Stimulated activated CD8-positive, alpha-beta memory T cell treated with anti-CD3 and anti-CD28 coated beads, Interleukin-7, amount 100 ng/mL, for 1 hour (primary cell): ENCODE data around the gene OSER1.
"Not testable (repeated sequence)": the region's sequence is repeated elsewhere in the genome, so short reads cannot be mapped to it uniquely, and the experiment has no call there.

Source experiments
- DNase-seq, 2 donors: peaks; one replicate each; pipeline ENCODE4 v3.0.0-alpha.2; 2020; ENCODE audit warnings: low read depth in 2 of 2

Gene OSER1

GRCh38 chr20:44200983-44201382 is 9.6 kb downstream of the OSER1 start:
- DNase-seq = no peak

GRCh38 chr20:44200371-44200770 is 10.2 kb downstream of the OSER1 start:
- DNase-seq = no peak

DNA sequence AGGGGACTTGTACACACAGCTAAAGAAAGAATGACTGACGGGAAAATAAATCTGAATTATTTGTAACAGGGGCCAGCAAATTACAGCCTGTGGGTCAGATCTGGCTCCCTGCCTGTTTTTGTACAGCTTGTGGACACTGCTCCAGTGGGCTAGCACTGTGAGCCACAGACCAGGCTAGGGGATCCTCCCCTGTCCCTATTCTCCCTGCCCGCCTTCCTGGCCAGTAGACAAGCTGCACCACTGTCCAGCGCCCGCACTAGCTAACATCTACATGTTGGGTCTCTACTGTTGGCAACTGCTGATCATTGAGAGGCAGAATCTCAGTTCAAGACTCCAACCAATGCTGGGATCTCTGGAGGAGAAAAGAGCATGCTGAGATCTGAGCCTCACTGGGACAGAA is 10.7 kb downstream of the OSER1 start:
- DNase-seq = no peak

GRCh38 chr20:44198872-44199271 is 11.7 kb downstream of the OSER1 start:
- DNase-seq = no peak

DNA sequence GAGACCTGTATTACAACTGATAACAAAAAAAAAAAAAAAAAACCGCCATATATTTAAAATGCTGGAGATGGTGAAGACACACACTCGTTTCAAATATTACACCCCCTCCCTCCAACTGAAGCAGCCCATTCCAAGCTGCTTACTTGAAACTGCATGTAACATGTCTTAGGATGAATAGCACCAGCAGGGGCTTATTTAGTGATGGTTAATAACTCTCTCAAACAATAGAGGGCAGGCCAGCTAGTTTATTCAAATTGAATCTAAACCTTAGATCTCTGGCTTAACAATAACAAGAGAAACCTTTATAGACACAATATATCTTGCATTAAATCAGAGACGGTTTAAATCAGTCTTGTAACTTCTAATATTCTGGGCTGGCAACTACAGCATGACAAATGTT is 14.3 kb downstream of the OSER1 start:
- DNase-seq = no peak

GRCh38 chr20:44195605-44196004 is 15.0 kb downstream of the OSER1 start:
- no peak for DNase-seq

- no peak for DNase-seq
Measured at GRCh38 chr20:44193801-44194200, 16.8 kb downstream of the OSER1 start.

GRCh38 chr20:44191640-44192039 is 18.9 kb downstream of the OSER1 start:
- not testable (repeated sequence) for DNase-seq

GRCh38 chr20:44190197-44190852 is 20.2 kb downstream of the OSER1 start:
- DNase-seq = peak in 1 of 2 donors; percentile 15

GRCh38 chr20:44188752-44189151 is 21.8 kb downstream of the OSER1 start:
- DNase-seq = no peak

DNA sequence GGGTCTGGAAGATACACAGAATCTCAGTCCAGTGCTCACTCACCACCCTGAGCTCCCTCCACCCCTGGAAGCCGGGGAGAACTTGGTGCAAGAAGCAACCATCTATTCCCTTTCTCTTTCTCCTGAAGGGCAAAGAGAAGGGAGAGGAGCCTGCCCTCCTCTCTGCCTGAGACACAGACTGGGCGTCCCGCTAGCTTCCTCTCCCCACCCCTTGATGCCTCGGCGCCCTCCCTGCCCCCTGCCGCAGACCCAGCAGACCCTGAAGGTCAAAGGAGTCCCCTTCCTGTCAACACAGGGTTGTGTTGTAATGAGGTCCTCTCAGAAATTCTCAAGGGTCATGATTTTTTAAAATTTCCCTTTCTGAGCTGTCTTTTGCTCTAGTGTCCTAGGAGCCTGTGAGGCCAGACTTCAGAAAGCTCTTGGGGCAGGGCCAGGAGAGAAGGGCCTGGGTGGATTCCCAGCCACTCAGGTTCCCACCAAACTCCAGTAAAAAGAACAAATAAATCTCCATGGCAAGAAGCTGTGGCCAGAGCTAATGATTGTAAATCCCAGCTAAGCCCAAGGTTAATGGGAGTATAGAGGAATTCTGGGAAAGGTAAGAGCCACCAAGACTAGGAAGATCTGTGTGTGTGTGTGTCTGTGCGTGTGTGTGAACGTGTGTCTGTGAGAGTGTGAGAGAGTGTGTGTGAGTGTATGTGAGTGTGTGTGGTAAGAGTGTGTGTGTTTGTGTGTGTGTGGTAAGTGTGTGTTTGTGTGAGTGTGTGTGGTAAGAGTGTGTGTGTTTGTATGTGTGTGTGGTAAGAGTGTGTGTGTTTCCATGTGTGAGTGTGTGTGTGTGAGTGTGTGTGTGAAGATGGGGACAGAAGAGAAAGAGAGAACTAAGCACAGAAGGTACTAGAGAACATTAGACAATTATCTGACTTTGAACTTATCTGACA is 22.5 kb downstream of the OSER1 start:
- no peak for DNase-seq

- no peak for DNase-seq
Measured at GRCh38 chr20:44187054-44187771, 23.4 kb downstream of the OSER1 start, which contains the start of gene JPH2. Gene JPH2, minus strand, starts transcription at chr20:44187188. Its CDS starts 483 bp downstream, at chr20:44186705.

DNA sequence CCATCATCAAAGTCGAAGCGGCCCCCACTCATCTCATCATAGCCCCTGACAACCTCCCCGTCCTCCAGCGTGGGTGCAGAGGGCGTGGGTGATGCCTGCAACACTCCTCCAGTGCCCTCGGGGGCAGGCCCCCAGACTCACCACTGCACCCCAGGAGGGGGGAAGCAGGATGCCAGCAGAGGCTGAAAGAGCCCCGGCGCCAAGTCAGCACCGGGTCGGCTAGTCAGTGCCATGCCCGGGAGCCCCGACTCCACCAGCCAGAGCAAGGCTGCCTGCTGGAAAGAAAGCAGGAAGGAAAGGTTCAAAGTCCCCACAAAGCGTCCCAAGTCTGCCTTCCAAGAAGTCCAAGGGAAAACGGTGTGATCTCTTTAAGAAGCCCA is 23.9 kb downstream of the OSER1 start:
- no peak for DNase-seq

DNA sequence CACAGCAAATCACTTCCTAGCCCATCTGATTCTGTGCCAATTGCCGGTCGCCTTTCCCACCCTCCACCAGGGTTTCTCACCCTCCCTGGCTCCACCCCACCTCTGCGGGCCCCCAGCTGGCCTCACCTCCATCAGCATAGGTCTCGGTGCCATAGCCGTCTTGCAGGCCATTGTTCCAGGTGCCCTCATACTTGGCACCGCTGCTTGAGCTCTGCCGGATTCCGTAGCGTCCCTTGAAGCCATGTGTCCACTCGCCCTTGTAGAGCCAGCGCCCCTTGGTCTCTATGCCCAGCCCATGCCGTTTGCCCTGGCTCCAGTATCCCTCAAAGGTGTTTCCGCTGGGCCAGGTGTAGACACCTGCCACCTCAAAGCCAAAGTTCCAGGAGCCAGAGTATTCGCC is 24.4 kb downstream of the OSER1 start:
- DNase-seq = no peak

DNA sequence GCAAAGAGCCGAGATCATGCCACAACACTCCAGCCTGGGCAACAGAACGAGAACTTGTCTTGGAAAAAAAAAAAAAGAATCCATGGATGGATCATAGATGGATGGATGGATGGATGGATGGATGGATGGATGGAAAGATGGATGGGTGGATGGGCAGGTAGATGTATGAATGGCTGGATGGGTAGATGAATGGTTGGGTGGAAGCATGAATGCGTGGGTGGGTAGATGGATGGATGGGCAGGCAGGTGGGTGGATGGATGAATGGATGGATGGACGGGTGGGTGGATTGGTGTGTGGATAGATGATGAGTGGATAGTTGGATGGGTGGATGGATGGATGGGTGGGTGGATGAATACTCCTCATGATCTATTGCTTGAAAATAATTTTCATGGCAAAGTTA is 25.0 kb downstream of the OSER1 start:
- DNase-seq = no peak

GRCh38 chr20:44183282-44183681 is 27.3 kb downstream of the OSER1 start:
- DNase-seq = no peak

DNA sequence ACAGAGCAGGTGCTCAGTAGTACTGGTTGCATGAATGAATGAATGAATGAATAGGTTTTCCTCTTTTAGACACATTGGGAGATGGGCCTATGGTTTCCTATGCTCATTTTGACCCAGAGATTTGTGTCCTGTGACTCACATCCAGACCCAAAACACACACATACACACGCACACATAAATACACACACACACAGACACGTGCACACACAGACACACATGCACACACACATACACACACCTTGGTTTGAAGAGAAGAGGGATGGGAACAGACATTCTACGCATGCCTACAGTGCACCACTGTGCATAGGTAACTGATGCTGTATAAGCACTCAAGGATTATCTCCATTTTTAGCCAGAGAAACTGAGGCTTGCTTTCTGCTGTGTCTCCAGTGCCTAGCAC is 27.7 kb downstream of the OSER1 start:
- no peak for DNase-seq

DNA sequence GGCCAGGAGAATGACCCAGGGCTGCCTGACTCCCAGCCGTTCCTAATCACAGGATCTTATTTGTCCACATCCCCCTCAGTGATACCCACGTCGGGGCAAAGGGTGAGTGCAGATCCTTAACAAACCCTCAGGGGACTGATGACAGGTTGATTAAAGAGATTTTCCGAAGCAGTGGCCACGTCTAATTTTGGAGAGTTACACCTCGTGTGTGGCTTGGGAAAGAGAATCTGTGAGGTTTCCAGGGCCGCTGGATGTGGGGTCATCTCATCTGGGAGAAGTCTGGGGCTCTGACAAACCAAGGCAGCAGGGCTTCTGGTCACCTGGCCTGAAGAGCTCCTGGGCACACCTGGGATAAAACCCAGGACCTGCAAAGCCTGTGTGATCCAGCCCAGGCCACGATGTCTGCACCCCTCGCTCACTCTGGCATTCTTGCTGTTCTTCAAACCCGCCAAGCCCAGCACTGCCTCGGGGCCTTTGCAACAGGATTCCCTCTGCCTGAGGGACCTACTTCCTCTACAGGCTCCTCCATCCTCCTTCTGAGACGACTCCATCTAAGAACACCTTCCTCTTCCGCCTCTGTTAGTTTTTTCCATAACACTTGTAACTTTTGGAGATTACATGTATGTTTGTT is 28.3 kb downstream of the OSER1 start:
- no peak for DNase-seq

- no peak for DNase-seq
Measured at GRCh38 chr20:44181611-44182010, 29.0 kb downstream of the OSER1 start.

- DNase-seq = no peak
Measured at GRCh38 chr20:44180814-44181213, 29.8 kb downstream of the OSER1 start.

DNA sequence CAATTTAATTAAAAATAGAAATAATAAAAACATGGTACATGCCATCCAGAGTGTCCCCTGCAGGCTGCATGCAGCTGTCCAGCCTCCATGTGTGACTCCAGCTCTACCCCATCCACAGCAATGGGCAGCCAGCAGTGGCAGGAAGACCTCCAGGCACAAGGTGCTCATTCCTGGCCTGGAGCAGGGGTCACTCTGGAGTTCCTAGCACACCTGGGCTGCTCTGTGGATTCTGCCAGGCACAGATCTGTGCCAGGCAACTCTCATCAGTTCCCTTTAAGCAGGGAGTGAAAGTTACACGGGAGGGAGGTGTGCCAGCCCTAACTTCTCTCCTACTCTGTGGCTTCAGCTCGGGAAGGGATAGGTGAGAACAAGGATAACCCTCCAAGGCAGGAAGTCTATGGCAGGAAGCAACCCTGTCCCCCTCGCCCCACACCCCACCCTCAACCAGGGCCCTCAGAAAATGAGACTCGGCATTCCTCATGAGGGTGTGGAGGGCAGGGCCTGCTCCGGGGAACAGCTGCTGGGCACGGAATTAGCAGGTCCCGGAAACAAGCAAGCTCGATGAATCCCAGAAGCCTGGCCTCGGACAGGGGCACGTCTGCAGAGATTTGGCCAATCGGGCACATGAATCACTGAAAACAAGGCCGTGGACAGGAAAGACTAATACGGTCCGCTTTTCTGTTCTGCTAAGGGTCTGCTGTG is 33.6 kb downstream of the OSER1 start:
- no peak for DNase-seq
